ENCODE data around the gene RBMS3.

DNA sequence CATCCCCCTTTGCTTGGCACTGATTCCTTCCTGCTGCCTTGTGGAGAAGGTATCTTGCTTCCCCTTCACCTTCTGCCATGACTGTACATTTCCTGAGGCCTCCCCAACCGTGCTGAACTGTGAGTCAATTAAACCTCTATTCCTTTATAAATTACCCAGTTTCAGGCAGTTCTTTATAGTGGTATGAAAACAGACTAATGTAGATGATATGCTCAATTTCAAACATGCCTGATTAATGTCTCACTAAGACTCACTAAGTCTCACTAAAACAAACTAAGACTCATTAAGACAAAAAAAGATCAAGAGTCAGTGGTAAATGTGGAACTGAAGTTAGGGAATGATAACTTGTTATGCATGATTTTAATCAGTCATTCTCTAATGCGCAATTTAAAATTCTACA, 606.6 kb downstream of the RBMS3 start:
- TF ChIP-seq, protein P1, sequence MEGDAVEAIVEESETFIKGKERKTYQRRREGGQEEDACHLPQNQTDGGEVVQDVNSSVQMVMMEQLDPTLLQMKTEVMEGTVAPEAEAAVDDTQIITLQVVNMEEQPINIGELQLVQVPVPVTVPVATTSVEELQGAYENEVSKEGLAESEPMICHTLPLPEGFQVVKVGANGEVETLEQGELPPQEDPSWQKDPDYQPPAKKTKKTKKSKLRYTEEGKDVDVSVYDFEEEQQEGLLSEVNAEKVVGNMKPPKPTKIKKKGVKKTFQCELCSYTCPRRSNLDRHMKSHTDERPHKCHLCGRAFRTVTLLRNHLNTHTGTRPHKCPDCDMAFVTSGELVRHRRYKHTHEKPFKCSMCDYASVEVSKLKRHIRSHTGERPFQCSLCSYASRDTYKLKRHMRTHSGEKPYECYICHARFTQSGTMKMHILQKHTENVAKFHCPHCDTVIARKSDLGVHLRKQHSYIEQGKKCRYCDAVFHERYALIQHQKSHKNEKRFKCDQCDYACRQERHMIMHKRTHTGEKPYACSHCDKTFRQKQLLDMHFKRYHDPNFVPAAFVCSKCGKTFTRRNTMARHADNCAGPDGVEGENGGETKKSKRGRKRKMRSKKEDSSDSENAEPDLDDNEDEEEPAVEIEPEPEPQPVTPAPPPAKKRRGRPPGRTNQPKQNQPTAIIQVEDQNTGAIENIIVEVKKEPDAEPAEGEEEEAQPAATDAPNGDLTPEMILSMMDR (IDR thresholded peaks at IDR 0.05), result no peak
- TF ChIP-seq POLR2A (IDR thresholded peaks at IDR 0.05), result no peak
